SHP77 treated with DMSO at 0.1 percent for 48 hours (cell line): ENCODE results near the gene SMG6.
"Not testable (repeated sequence)": the region's sequence is repeated elsewhere in the genome, so short reads cannot be mapped to it uniquely, and the experiment has no call there.

ENCODE experiments used
- DNase-seq: peaks from one replicate; lab custom pipeline; 2025; lab: John Stamatoyannopoulos, UW

Gene SMG6

DNA sequence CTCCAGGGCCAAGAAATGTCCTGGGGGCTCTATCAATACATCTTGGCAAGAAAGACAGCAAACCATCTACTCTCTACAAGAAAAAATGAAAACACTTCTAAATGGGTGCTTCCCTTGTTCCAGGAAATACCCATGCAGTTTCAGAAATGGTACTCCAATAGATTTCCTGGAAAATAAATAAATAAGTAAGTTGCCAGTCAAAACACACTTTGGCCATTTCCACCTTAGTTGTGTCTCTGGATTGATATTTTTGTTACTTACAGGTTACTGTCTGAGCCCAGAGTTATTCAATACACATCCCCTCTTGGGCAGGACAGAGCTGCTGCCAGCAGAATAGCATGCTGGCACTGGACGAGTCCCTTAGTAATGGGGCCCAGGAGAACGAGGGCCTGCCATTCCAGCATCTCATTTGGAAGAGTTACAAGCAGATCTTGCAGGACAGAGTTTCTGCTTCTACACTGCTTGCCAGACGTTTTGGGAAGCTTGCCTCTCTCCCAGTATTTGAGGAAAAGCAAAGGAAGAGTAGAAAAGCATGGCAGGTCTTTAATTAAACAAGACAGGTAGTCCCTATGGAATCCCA is 100.5 kb downstream of the SMG6 start:
- DNase-seq = no peak

DNA sequence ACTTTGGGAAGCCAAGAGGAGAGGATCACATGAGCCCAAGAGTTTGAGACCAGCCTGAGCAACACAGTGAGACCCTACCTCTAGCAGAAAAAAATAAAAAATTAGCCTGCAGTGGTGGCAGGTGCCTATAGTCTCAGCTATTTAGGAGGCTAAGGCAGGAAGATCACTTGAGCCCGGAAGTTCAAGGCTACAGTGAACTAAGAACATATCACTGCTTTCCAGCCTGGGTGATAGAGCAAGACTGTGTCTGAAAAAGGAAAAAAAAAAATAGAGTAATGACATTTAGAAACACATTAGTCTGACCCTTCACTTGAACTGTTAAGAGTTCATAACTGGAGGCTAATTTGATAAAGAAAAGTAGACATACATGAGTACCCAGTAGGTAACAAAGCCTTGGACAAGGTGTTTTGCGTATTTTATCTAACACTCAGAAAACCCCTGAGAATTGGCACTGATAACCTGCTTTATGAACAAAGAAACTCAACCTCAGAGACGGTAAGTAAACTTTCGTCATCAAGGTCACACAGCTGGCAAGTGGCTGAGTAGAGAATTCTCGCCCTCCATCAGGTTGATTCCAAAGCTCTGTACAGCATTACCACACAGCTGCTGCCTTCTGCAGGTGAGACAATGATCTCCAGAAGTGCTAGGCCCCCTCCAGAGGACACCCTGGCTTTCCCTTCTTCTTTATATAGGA is 101.1 kb downstream of the SMG6 start:
- no peak for DNase-seq

GRCh38 chr17:2199386-2199785 is 104.2 kb downstream of the SMG6 start:
- not testable (repeated sequence) for DNase-seq

GRCh38 chr17:2198927-2199326 is 104.7 kb downstream of the SMG6 start:
- no peak for DNase-seq

DNA sequence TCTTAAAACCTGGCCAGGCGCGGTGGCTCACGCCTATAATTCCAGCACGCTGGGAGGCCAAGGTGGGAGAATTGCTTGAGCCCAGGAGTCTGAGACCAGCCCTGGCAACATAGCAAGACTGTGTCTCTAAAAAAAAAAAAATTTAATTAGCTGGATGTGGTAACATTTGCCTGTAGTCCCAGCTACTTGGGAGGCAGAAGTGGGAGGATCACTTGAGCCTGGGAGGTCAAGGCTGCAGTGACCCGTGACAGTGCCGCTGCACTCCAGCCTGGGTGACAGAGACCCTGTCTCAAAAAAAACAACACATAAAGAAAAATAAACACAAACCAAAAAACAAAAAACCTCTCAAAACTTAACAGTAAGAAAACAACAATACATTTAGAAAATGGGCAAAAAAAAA is 106.3 kb downstream of the SMG6 start:
- DNase-seq = no peak

- no peak for DNase-seq
Observed at GRCh38 chr17:2195729-2196128, 107.9 kb downstream of the SMG6 start.

DNA sequence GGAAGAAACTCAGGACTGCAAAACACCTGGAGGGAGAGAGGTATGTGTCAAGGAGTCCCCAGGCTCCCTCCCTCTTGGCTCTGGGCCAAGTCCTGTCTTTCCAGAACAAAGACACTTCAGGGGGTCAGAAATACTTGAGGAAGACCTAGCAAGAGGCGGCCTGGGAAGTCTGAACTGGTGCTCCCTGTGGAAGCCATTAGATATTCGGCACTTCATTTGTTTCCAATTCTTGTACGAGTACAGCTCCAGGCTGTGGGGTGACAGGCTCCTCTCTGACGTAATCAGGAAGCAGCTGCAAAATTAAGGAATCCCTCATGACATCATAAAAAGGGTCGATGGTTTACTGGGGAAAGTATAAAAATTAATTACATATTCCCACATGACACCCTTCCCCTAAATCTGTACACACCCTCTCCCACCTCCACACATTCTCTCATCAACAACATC is 108.7 kb downstream of the SMG6 start:
- DNase-seq = no peak

- no peak for DNase-seq
Observed at GRCh38 chr17:2192367-2193057, 111.1 kb downstream of the SMG6 start.

GRCh38 chr17:2191785-2192184 is 111.8 kb downstream of the SMG6 start:
- DNase-seq = no peak

- DNase-seq = no peak
Observed at GRCh38 chr17:2191227-2191626, 112.4 kb downstream of the SMG6 start.

GRCh38 chr17:2190014-2190413 is 113.6 kb downstream of the SMG6 start:
- DNase-seq = no peak

- DNase-seq = no peak
Observed at GRCh38 chr17:2188971-2189630, 114.5 kb downstream of the SMG6 start.

DNA sequence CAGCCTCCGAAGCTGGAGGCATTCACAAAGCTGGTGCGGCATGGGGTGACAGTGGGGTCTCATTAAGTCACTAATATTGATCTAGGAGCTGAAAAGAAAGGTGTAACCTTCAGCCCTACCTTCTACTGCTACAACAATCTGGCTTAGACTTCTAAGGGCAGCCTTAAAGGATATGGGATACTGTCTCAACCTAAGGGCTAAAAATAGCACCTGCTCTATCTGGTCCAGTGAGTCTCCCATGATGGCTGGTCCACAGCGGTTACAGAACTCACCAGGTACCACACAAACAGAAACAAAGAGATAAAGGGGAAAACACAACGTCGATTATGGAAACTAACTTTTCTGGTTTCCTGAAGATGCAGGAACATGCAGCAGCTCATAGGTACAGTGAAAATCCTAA is 115.8 kb downstream of the SMG6 start:
- DNase-seq = no peak

DNA sequence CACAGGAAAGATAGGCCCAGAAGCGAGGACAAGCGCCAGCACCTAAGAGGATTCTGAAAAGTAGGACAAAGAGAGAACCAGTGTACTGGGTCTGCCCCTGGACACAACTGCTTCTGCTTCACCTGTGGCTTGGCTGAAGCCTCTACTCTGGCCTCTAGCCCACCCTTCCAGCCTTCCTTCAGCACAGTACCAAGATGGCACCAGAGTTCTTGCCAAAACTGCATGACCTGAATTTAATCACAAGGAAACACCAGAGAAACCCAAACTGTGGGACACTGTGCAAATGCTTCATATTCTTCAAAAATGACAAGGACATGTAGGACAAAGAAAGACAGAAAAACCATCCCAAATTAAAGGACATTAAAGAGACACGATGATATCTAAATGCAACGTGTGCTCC is 116.6 kb downstream of the SMG6 start:
- no peak for DNase-seq

DNA sequence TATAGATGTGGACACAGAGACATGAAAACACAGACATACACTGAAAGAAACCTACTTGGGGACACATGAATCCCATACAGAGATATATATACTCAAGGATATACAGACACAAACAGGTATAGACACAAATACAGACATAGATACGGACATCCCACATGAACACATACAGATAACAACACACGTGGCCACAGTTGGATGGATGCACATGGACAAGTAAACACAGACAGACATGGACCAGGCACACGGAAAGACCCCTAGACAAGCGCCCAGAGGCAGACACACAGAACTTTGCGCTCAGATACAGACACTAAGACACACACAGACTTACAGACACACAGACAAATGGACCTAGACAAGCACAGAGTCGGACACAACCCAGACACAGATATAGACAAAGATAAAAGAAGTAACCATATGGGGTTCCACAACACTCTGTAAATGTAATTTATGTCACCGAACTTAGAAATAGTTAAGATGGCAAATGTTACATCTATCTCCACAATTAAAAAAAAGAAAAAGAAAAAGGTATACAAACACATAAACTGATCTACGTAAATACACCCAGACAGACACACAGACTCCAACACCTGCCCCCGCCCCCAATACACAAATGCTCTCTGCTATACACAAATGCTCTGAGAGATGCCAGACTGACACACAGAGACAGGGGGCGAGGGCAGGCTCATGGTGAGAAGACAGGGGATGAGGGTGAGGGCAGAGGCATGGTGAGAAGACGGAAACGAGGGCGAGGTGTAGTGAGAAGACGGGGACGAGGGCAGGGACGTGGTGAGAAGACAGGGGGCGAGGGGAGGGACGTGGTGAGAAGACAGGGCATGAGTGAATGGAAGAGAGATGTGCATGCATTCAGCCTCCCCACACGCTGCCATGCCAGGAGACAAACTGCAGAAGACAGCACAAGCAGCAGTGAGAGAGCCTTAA is 118.3 kb downstream of the SMG6 start:
- no peak for DNase-seq

- no peak for DNase-seq
Observed at GRCh38 chr17:2183346-2183745, 120.2 kb downstream of the SMG6 start.

- DNase-seq = no peak
Observed at GRCh38 chr17:2181897-2182448, 121.6 kb downstream of the SMG6 start.

DNA sequence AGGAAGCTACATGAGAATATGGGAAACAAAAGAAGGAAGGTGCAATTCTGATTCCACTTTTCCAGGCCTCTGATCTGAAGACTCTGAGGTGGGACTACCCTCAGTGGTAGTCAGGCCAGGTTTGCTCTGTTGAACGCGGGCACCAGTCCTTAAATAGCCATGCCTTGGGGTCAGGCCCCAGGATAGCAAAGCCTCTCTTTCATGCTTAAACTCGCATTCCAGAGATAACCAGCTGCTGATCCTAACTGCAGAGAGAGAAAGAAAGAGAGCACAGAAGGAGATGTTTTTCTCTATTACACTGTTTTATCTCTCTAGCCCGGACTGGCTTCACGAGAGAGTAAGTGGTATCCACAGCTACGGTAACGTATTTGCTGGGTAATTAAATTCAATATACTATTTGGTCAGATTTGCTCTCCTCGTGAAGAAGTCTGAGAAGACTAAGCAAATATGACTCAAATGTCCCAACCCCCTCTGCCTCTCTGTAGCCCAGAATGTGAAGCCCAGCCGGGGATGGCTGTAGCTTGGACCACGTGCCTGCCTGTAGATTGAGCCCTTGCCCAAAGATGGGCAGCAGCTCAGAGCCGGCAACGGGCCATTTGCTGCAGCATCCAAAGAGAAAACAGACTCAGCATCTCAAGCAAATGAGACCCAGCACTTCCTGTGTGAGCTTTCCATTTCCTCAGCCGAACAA is 122.2 kb downstream of the SMG6 start:
- no peak for DNase-seq

DNA sequence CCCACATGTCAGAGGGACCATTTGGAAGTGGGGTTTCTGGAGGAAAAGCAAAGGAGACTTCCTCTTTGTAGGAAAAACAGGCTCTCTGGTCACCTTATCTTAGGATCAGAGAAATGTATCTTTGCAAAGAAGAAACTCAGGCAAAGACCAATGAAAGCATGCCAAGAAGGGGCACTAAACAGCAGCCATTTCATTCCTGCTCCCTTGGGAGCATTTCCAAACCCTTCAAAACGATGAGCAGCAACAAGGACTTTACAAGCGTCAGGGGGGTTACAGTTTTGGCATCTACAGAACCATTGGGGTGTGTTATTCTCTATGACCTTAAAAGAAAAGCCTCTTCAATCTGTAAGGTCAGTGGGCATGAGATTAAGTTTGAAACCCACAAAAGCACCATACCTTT is 122.8 kb downstream of the SMG6 start:
- DNase-seq = no peak

- peak; percentile 90 for DNase-seq
Observed at GRCh38 chr17:2179615-2180295, 123.8 kb downstream of the SMG6 start.
